ENCODE measurements around the gene DMPK.

The DMPK gene

GRCh38 chr19:45814166-45814780 is 32.0 kb upstream of the DMPK start:
- H3K4me3 ChIP-seq (IDR thresholded peaks at IDR 0.05; ENCODE audit: insufficient read depth, low read depth, low read length), result no peak overlapping the region
- H2AFZ ChIP-seq (ENCODE audit: low read depth), result no peak overlapping the region
- no peak for TF ChIP-seq CTCF (conservative IDR thresholded peaks at IDR 0.05; ENCODE audit: low read depth, low read length)
- H3K36me3 ChIP-seq (ENCODE audit: insufficient read depth), result no peaks in the 10 kb centered on the region
- no peak overlapping the region for H3K4me2 ChIP-seq
- no peaks in the 10 kb centered on the region for H3K79me2 ChIP-seq (ENCODE audit: insufficient read depth, low read depth)
- no peak overlapping the region for H3K27ac ChIP-seq
- peaks cover 32% of the 10 kb centered on the region for H3K4me1 ChIP-seq (ENCODE audit: low read depth, poor library complexity, severe bottlenecking)
- no peaks in the 10 kb centered on the region for H3K27me3 ChIP-seq (ENCODE audit: insufficient read depth, low read depth)
- no peaks in the 10 kb centered on the region for H4K20me1 ChIP-seq (ENCODE audit: insufficient read depth)
- H3K9ac ChIP-seq, result no peak overlapping the region

GRCh38 chr19:45812297-45812696 is 30.0 kb upstream of the DMPK start:
- no peak overlapping the region for H3K4me3 ChIP-seq (IDR thresholded peaks at IDR 0.05; ENCODE audit: insufficient read depth, low read depth, low read length)
- no peaks in the 10 kb centered on the region for H3K27me3 ChIP-seq (ENCODE audit: insufficient read depth, low read depth)
- H3K4me2 ChIP-seq, result no peak overlapping the region
- H4K20me1 ChIP-seq (ENCODE audit: insufficient read depth), result no peaks in the 10 kb centered on the region
- H3K27ac ChIP-seq, result no peak overlapping the region
- H2AFZ ChIP-seq (ENCODE audit: low read depth), result no peak overlapping the region
- no peaks in the 10 kb centered on the region for H3K36me3 ChIP-seq (ENCODE audit: insufficient read depth)
- peaks cover 31% of the 10 kb centered on the region for H3K4me1 ChIP-seq (ENCODE audit: low read depth, poor library complexity, severe bottlenecking)
- H3K9ac ChIP-seq, result no peak overlapping the region
- H3K79me2 ChIP-seq (ENCODE audit: insufficient read depth, low read depth), result no peaks in the 10 kb centered on the region
- no peak for TF ChIP-seq CTCF (conservative IDR thresholded peaks at IDR 0.05; ENCODE audit: low read depth, low read length)

GRCh38 chr19:45809643-45810159 is 27.4 kb upstream of the DMPK start:
- no peaks in the 10 kb centered on the region for H3K36me3 ChIP-seq (ENCODE audit: insufficient read depth)
- no peaks in the 10 kb centered on the region for H3K79me2 ChIP-seq (ENCODE audit: insufficient read depth, low read depth)
- H3K4me3 ChIP-seq (IDR thresholded peaks at IDR 0.05; ENCODE audit: insufficient read depth, low read depth, low read length), result no peak overlapping the region
- H4K20me1 ChIP-seq (ENCODE audit: insufficient read depth), result no peaks in the 10 kb centered on the region
- no peak for TF ChIP-seq CTCF (conservative IDR thresholded peaks at IDR 0.05; ENCODE audit: low read depth, low read length)
- peak overlapping the region; percentile 59 for H3K27ac ChIP-seq
- H3K9ac ChIP-seq, result peak overlapping the region; percentile 7; the same call in 1 of the 2 replicates
- H3K4me1 ChIP-seq (ENCODE audit: low read depth, poor library complexity, severe bottlenecking), result peaks cover 24% of the 10 kb centered on the region
- H2AFZ ChIP-seq (ENCODE audit: low read depth), result peak overlapping the region; percentile 43; the same call in 1 of the 2 replicates
- peak overlapping the region; percentile 41; the same call in 1 of the 2 replicates for H3K4me2 ChIP-seq
- H3K27me3 ChIP-seq (ENCODE audit: insufficient read depth, low read depth), result no peaks in the 10 kb centered on the region

- Histone ChIP-seq H4K20me1 (ENCODE audit: insufficient read depth) (no peaks in the 10 kb centered on the region), H3K4me3 (IDR thresholded peaks at IDR 0.05; ENCODE audit: insufficient read depth, low read depth, low read length) (no peak overlapping the region), H3K36me3 (ENCODE audit: insufficient read depth) (no peaks in the 10 kb centered on the region), H3K4me1 (ENCODE audit: low read depth, poor library complexity, severe bottlenecking) (peaks cover 21% of the 10 kb centered on the region), H3K4me2 (no peak overlapping the region), H3K79me2 (ENCODE audit: insufficient read depth, low read depth) (no peaks in the 10 kb centered on the region), H3K27ac (no peak overlapping the region), H3K9ac (no peak overlapping the region), H2AFZ (ENCODE audit: low read depth) (no peak overlapping the region), H3K27me3 (ENCODE audit: insufficient read depth, low read depth) (no peaks in the 10 kb centered on the region)
- TF ChIP-seq CTCF (conservative IDR thresholded peaks at IDR 0.05; ENCODE audit: low read depth, low read length), result no peak
Measured at GRCh38 chr19:45805719-45806118, 23.4 kb upstream of the DMPK start.

Data from KMS-11 (cell line).